GM12891 (cell line): ENCODE results near the gene HDAC11.

Experiments used
- DNase-seq: peaks from one replicate; pipeline ENCODE4 v3.0.0; 2011; ENCODE audit warnings: low spot score; ENCODE audit not compliant: insufficient read length
- FAIRE-seq: peaks from 2 replicates; lab custom pipeline; 2011; peaks lifted over from hg19 to GRCh38; lab: Jason Lieb, UNC
- PAX5 ChIP-seq: IDR thresholded peaks from 2 replicates; pipeline ENCODE4 v1.6.1; 2011; ENCODE audit warnings: low read length, moderate library complexity, mild to moderate bottlenecking; ENCODE audit not compliant: insufficient read depth, severe bottlenecking
- POLR2A ChIP-seq: IDR thresholded peaks from 2 replicates; pipeline ENCODE4 v1.6.1; 2011; ENCODE audit warnings: low read depth, low read length, control low read depth
- POLR2AphosphoS5 ChIP-seq: IDR thresholded peaks from 2 replicates; pipeline ENCODE4 v1.6.1; 2011; ENCODE audit warnings: low read depth, low read length, control low read depth
- POU2F2 ChIP-seq: IDR thresholded peaks from 2 replicates; pipeline ENCODE4 v1.6.1; 2011; ENCODE audit warnings: low read depth, mild to moderate bottlenecking, control low read depth, low read length, moderate library complexity
- SPI1 ChIP-seq: IDR thresholded peaks from 2 replicates; pipeline ENCODE4 v1.6.1; 2011; ENCODE audit warnings: low read depth, low read length, control low read depth
- TAF1 ChIP-seq: IDR thresholded peaks from 2 replicates; pipeline ENCODE4 v1.6.1; 2011; ENCODE audit warnings: low read depth, low read length, control low read depth

Gene HDAC11

DNA sequence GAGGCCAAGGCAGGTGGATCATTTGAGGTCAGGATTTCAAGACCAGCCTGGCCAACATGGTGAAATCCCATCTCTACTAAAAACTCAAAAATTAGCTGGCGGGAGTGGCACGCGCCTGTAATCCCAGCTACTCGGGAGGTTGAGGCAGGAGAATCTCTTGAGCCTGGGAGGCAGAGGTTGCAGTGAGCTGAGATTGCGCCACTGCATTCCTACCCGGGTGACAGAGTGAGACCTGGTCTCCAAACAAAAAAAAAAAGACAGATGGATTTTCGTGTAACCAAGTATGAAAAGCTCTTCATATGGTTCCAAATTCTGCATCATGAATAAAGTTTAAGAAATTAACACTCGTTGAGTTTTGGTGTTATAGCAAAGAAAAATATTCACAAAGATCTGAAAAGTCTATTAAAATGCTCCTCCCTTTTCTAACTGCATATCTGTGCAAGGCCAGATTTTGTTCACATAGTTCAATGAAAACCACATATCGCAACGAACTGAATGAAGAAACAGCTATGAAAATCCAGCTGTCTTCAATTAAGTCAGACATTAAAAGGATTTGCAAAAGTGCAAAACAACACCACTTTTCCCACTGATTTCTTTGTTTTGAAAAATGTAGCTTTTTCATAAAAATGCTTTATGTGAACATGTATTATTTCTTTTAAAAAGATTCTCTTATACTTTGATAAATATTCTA is 45.0 kb downstream of the HDAC11 start:
- no peak for TF ChIP-seq TAF1
- TF ChIP-seq SPI1 = no peak
- no peak for TF ChIP-seq POLR2AphosphoS5
- TF ChIP-seq POLR2A = no peak
- DNase-seq (no peak), FAIRE-seq (no peak)

DNA sequence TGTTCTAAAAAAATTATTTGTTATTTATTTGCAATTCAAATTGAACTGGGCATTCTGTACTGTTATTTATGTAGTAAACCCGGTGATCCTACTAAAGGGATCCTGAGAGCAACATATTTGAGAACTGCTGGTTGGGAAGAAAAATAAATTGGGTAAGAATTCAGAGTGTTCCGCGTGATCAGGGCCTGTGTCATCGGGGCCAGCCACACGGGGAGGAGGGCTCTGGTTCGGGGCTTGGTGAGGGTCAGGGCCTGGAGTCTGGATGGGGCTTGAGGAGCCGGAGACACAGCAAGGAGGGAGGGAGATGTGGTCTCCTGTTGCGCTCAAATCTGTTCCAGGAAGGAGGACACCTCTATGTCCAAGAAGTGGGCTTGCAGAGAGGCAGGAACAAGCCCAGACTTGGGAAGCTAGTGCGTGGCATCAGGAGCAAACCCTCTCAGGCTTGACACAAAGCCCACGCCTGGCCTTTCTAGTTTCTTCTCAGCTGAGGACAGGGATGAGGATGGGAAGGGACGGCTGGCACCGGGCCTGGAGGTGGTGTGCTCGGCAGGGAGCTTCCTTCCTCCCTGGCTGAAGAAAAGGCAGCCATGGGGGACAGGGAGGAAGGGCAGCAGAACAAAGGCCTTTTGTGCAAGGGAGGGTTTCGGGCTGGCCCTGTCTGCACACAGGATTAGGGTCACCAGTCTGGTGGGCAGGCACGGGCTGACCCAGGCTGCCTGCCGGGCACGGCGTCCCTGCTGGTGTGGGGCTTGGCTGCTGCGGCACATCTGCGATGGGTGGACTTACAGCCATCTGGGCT is 45.9 kb downstream of the HDAC11 start:
- no peak for TF ChIP-seq PAX5
- no peak for TF ChIP-seq POLR2AphosphoS5
- no peak for TF ChIP-seq POU2F2
- no peak for TF ChIP-seq TAF1
- no peak for TF ChIP-seq POLR2A
- no peak for TF ChIP-seq SPI1
- no peak for FAIRE-seq
- no peak for DNase-seq

DNA sequence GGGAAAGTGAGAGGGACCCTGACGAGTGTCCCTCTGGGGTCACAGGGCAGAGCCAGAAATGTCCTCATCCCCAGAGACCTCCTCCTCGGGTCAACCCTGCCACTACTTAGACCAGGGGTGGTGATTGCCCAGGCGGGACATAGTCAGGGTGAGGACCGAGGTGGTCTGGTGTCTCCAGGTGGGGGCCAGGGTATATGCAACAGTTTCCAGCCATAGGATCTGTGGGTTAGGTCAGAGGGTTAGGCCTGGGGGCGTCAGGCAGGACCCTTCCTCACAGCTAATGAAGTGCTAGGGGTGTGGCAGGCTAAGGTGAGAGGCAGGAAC is 46.5 kb downstream of the HDAC11 start:
- FAIRE-seq (no peak), DNase-seq (no peak)
- TF ChIP-seq POLR2AphosphoS5 (no peak), SPI1 (no peak), POLR2A (no peak), TAF1 (no peak), PAX5 (no peak), POU2F2 (no peak)

- FAIRE-seq (no peak), DNase-seq (no peak)
- TF ChIP-seq POLR2A = no peak
- TF ChIP-seq PAX5 = no peak
- TF ChIP-seq POLR2AphosphoS5 = no peak
- no peak for TF ChIP-seq POU2F2
- TF ChIP-seq SPI1 = no peak
- TF ChIP-seq TAF1 = no peak
Observed at GRCh38 chr3:13528217-13528867, 48.2 kb downstream of the HDAC11 start.

- FAIRE-seq (no peak), DNase-seq (no peak)
- TF ChIP-seq POLR2A = no peak
- no peak for TF ChIP-seq SPI1
- no peak for TF ChIP-seq POU2F2
- TF ChIP-seq TAF1 = no peak
- no peak for TF ChIP-seq PAX5
- no peak for TF ChIP-seq POLR2AphosphoS5
Observed at GRCh38 chr3:13529196-13530112, 49.3 kb downstream of the HDAC11 start.

GRCh38 chr3:13530241-13531009 is 50.3 kb downstream of the HDAC11 start:
- TF ChIP-seq SPI1 (no peak), POLR2AphosphoS5 (no peak), POLR2A (no peak), PAX5 (no peak), TAF1 (no peak), POU2F2 (no peak)
- no peak for FAIRE-seq
- DNase-seq = no peak

- FAIRE-seq (no peak), DNase-seq (no peak)
- TF ChIP-seq TAF1 = no peak
- no peak for TF ChIP-seq POU2F2
- TF ChIP-seq POLR2A = no peak
- TF ChIP-seq PAX5 = no peak
- TF ChIP-seq POLR2AphosphoS5 = no peak
- no peak for TF ChIP-seq SPI1
Observed at GRCh38 chr3:13532085-13532484, 52.0 kb downstream of the HDAC11 start.

DNA sequence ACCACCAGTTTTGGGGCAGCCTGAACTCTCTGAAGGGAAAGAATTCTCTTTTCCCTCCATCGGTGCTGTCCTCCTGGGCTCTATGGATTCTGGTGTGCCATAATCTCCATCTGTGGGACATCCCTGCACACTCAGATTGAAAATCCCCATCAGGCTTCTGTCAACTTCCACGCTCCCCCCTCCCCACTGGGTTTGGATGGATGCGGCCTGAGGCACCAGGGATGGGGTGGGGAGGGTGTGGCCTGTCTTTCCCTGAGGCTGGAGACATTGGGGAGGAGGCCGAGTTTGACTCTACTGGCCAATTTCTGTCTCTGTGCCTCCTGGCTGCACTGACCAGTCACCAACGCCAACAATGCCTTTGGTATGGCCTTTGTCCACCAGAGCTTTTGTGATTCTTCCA is 52.5 kb downstream of the HDAC11 start:
- no peak for FAIRE-seq
- no peak for TF ChIP-seq POLR2A
- TF ChIP-seq POLR2AphosphoS5 = no peak
- no peak for TF ChIP-seq PAX5
- no peak for TF ChIP-seq POU2F2
- no peak for TF ChIP-seq TAF1
- no peak for TF ChIP-seq SPI1
- DNase-seq = no peak

DNA sequence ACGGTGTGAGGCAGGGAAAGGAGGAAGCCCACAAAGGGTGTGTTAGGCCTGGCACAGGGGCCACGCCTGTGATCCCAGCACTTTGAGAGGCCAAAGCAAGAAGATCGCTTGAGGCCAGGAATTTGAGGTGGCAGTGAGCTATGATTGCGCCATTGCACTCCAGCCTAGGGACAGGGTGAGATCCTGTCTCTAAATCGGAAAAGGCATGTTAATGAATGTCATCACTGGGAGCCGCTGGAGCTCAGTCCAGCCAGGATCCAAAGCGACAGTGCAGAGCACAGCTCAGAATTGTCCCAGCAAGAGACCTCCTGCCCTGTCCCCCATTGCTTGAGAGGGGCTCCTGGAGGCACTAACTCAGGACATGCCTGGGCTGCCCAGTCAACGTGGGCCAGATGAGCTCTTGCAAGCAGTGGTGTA is 53.8 kb downstream of the HDAC11 start:
- FAIRE-seq (no peak), DNase-seq (no peak)

More for the DNA sequence above, 53.8 kb downstream of the HDAC11 start:
- no peak for TF ChIP-seq POU2F2
- no peak for TF ChIP-seq POLR2AphosphoS5
- no peak for TF ChIP-seq SPI1
- no peak for TF ChIP-seq PAX5
- TF ChIP-seq TAF1 = no peak
- no peak for TF ChIP-seq POLR2A
